Posterior cingulate gyrus (tissue), 11 donors: Measurements from ENCODE around the gene OR1I1.
"Not testable (repeated sequence)": the region's sequence is repeated elsewhere in the genome, so short reads cannot be mapped to it uniquely, and the experiment has no call there.

Experiments used
- DNase-seq, 10 donors: peaks; one replicate each; pipeline versions ENCODE4 v3.0.0 to v3.0.0-alpha.2; 2020 to 2021; ENCODE audit warnings: mixed read lengths in 3 of 10
- intact Hi-C: fragments of 100-400 bp; cut with DNase I; formaldehyde crosslinking; loops from one replicate; pipeline ENCODE4 v1.15.1; 2023

The OR1I1 gene, protein sequence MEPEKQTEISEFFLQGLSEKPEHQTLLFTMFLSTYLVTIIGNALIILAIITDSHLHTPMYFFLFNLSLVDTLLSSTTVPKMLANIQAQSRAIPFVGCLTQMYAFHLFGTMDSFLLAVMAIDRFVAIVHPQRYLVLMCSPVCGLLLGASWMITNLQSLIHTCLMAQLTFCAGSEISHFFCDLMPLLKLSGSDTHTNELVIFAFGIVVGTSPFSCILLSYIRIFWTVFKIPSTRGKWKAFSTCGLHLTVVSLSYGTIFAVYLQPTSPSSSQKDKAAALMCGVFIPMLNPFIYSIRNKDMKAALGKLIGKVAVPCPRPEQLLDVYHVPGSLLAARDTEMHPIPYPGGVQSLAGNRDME

DNA sequence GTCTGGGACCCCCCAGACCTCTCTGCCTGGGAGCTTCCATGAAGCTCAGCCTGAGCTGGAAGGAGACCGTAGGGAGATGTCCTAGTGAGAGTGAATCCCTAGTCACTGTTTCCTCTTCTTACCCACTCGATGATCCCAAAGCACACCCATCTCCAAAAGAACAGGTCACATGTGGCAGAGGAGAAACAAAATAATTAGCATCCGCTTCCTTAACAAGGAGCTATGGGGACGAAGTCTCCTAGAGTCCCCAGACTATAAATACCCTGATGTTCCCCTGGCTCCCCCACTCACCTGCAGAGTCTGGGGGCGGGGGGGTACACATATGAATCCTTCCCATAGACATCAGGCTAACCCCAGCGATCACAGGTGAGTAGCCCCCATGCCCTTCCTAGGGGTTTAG lies at the start of gene OR1I1:
Gene OR1I1, plus strand, starts transcription at position 301 of the 400 bp plus-strand sequence. CDS start 4,855 bp downstream, outside the sequence.
- intact Hi-C loops, result no loop called here
- peak in 1 of 10 donors; percentile 17 for DNase-seq

DNA sequence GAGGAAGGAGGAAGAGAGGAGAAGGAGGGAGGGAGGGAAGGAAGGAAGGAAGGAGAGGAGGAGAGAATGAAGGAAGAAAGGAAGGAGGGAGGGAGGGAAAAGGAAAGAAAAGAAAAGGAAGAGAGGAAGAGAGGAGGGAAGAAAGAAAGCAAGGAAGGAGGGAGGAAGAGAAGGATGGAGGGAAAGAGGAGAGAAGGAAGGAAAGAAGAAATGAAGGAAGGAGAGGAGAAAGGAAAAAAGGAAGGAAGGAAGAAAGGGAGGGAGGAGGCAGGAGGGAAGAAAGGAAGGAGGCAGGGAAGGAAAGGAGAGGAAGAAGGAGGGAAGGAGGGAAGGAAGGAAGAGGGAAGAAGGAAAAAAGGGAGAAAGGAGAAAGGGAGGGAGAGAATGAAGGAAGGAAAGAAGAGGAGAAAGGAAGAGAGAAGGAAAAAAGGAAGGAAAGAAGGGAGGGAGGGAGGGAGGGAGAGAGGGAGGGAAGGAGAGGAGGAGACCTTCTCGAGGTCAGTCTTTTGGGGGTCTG lies 46.2 kb upstream of the OR1I1 start:
- intact Hi-C loops, result no loop called here
- no peak for DNase-seq

DNA sequence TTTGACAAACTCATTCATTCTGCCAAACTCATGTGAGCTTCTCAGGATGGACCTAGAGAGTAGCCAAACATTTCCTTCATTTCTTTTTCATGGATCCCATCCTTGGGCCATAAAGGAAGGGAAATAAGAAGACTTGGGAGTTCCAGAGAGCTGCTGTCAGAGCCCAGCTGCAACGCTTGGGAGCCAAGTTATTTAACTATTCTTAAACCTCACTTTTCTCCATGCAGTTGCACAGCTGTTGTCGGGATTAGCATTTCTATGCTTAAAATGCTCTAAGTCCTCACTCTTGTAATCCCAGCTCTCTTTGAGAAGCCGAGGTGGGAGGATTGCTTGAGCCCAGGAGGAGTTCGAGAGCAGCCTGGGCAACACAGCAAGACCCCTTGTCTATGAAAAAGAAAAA lies 44.4 kb upstream of the OR1I1 start:
- DNase-seq, result no peak
- intact Hi-C loops, result no loop called here

DNA sequence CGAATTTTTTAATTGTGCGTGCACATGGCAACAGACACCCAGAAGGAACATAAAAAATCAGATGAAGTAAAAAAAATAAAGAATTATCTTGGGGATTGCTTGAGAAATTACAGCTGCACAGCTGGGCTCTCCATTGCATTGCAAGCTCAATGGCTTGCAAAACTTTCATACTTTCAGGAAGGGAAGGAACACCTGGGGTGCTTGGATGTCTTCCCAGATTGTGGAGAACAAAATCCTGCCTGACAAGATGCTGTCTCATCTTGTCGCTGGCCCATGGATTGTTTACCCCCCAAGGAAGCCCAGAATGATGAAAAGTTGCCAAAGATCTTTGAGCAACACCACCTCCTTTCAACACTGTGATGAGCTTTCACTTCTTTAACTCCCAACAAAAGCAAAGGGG lies 43.7 kb upstream of the OR1I1 start:
- intact Hi-C loops, result no loop called here
- no peak for DNase-seq

DNA sequence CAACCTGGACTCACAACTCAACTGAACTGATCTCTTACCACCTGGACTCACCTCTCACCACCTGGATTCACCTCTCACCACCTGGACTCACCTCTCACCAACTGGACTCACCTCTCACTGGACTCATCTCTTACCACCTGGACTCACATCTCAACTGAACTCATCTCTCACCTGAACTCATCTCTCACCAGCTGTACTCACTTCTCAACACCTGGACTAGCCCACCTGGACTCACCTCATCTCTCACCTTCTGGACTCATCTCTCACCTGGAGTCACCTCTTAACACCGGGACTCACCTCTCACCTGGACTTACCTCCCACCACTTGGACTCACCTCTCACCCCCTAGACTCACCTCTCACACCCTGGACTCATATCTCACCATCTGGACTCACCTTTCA lies 40.0 kb upstream of the OR1I1 start:
- intact Hi-C loops, result no loop called here
- DNase-seq, result no peak

DNA sequence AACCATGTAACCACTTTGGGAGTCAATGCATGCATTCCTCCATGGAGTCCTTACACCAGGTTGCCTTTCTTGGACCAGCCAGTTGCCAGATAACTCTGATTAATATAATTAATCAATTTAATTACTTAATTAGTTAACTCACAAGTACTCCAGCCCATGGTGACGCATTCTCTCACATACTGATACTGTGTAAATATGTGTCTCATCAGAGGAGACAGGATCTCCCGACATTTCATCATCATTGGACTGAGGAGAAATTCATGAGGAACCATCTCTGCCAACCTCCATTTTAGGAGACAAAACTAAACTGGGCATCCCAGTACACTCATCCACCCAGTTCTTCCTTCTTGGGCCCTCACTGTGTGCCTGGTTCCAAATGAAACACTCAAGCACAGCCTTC lies 39.2 kb upstream of the OR1I1 start:
- DNase-seq, result no peak
- intact Hi-C loops, result no loop called here

DNA sequence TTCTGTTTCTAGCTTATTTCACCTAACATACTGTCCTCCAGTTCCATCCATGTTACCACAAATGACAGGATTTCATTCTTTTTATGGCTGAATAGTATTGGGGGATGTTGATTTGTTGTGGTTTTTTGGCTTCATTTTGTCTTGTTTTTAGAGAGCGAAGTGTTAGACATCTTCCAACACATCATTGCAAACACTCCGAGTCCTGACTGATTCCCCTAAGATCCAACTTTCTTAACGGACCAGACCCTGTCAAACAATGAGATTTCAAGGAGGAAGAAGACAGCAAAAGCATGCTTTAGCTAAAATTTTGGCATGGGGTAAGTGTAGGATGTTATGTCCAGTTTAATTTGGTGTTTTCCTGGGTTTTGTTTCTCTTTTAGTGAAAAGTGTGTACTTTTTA lies 36.5 kb upstream of the OR1I1 start:
- DNase-seq, result no peak
- intact Hi-C loops, result no loop called here

DNA sequence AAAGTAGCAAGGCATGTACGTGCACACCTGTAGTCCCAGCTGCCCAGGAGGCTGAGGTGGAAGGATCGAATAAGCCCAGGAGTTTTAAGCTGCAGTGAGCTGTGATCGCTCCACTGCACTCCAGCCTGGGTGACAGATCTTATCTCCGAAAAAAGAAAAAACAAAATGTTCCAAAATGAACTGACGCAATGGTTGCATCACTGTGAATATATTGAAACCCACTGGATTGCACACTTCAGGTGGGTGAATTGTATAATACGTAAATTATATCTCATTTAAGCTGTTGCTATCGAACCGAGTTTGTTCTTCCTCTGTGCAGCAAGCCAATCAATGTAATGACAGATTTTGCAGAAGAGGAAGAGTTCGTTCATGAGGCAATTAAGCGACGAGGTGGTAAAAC lies 34.3 kb upstream of the OR1I1 start:
- intact Hi-C loops, result no loop called here
- no peak for DNase-seq

DNA sequence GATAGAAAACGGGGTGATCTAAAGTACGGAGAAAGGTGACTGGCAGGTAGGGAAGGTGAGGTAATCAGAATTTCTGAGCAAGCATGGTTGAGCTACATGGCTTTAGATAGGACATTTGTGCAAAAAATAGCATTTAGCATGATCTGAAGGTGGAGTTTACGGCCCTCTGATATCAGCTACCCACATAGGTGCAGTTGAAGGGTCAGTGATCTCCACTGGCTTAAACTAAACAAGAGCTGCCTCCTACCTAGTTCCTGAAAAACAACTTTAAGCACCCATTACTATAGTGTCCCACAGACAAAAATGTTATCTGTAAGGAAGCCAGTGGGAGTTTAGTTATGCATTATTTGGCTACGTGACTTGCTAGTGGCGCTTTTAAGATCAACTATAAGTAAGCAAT lies 33.9 kb upstream of the OR1I1 start:
- DNase-seq, result no peak
- intact Hi-C loops, result no loop called here

DNA sequence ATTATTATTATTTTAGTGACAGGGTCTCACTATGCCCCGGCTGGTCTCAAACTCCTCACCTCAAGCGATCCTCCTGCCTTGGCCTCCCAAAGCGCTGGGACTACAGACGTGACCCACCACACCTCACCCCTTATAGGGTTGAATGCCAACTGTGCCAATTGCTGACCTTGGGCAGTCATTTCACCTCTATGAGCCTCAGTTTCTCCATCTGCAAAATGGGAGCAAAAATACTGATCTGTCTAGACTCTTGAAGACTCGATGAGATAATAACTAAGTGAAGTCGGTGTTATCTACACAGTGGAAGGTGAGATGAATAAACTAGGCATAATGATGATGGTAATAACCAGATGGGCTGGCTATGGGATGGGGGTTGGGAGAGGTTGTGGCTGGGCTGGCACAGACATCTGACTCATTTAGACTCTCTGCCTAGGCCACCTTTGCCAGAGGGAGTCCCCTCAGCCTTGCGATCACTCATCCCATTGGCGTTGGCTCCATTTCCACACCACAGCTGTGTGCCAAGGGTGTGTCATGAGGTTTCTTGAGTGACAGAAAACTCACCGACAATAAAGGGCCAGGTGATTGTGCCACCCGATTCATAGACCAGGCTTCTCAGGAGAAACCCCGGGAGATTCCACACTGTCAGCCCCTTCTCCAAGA lies 33.0 kb upstream of the OR1I1 start, which contains the start of gene CASP14:
Gene CASP14, plus strand, starts transcription at position 596 of the 657 bp plus-strand sequence. CDS start 2,772 bp downstream, outside the sequence.
- intact Hi-C loops, result no loop called here
- DNase-seq, result no peak

DNA sequence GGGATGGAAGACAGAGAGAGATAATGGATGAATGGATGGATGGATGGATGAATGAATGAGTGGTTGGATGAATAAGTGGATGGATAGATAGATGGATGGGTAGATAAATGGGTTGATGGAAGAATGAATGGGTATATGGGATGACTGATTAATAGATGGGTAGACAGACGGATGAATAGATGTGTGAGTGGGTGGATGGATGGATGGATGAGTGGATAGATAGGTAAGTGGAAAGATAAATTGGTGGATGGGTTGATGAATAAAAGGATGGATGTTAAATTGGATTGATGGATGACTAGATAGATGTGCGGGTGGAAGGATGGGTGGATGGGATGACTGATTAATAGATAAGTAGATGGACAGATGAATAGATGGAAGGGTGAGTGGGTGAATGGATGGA lies 31.4 kb upstream of the OR1I1 start:
- intact Hi-C loops, result no loop called here
- no peak for DNase-seq

DNA sequence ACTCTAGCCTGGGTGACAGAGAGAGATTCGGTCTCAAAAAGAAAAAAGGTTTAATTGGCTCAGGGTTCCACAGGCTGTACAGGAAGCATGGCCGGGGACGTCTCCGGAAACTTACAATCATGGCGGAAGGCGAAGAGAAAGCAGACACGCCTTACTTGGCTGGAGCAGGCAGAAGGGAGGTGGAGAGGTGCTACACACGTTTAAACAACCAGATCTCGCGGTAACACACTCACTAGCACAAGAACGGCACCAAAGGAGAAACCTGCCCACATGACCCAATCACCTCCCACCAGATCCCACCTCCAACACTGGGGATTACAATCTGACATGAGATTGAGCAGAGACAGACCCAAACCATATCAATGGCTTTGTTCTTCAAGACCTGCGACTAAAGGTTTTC lies 20.0 kb upstream of the OR1I1 start:
- DNase-seq, result no peak
- intact Hi-C loops, result no loop called here

DNA sequence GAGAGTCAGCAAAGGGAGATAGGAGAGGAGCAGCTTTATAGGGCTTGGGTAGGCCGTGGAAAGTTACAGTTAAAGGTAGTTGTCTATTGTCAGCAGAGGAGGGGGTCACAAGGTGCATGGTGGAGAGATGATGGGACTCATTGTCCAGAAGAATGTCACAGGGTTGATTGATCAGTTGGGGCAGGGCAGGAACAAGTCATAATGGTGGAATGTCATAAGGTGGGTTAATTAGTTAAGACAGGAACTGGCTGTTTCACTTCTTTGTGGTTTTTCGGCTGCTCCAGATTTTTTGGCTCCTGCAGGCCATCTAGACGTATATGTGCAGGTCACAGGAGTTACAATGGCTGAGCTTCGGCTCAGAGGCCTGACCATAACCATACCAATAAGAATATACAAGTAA lies 11.6 kb upstream of the OR1I1 start:
- intact Hi-C loops, DNase-seq: not testable (repeated sequence)

DNA sequence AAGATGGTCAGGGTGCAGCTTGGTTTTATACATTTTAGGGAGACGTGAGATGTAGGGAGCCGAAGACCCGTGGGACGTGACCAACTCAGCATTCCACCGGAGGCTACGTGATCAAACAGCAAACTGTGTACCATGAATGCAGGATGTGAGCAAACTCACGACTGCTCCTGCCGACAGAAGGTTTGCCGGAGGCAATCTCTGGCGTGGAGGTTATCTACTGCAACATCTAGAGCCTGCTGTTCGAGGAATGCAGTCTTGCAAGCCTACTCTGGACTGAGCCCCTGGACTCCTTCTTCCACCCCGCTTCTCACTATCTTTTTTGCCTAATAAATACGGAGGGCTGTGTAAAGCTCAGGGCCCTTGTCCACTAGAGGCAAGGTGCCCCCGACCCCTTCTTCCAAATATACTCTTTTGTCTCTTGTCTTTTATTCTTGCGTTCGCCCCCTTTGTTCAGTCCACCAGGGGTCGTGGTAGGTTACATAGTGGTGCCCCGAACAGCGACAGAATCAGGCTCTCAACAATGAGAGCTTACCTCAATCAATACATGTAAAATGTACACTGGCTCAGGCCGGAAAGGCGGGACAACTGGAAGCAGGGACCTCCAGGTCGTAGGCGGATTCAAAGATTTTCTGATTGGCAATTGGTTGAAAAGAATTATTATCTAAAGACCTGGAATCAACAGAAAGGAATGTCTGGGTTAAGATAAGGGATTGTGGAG lies 8.9 kb upstream of the OR1I1 start:
- intact Hi-C loops, result no loop called here
- peak in 1 of 10 donors; percentile 20 for DNase-seq

DNA sequence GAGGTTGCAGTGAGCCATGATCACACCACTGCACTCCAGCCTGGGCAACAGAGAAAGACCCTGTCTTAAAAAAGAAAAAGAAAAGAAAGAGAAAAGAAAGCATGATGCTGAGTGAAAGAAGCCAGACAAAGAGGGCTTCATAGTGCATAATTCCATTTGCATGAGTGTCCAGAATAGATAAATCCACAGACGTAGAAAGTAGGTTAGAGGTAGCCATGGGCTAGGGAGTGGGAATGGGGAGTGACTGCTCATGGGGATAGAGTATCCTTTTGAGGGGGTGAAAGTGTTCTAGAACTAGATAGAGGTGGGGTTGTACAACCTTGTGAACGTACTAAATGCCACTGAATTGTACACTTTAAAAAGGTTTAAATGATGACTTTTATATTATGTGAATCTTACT lies 7.6 kb upstream of the OR1I1 start:
- no peak for DNase-seq
- intact Hi-C loops, result no loop called here

DNA sequence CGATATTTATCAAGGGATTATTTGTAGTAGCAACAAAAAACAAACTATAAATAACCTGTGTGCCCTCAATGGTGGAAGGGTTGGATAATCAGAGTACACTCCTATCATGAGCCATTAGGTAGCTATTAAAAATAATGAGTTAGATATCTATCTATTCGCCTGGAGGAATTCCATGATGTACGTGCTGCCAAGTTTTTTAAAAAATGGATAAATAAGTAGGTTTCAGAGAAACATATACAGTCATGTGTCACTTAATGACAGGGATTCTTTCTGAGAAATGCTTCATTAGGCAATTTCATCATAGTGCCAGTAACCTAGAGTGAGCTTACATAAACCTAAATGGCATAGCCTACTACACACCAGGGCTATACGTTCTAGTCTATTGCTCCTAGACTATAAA lies 6.2 kb upstream of the OR1I1 start:
- intact Hi-C loops, result no loop called here
- no peak for DNase-seq

DNA sequence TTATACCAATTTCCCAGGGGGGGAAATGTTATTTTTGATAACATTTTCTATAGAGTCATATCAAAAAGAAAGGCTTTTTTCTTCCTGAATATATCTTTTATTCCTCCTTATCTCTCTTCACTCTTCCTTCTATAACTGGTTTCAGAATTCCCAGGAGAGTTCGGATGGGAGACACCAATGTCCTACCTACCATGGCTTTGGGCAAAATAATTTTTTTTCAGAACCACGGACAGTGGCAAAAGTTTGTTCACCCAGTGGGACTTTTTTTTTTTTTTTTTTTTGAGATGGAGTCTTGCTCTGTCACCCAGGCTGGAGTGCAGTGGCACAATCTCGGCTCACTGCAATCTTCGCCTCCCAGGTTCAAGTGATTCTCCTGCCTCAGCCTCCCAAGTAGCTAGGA lies 2.0 kb upstream of the OR1I1 start:
- peak in 1 of 10 donors; percentile 11 for DNase-seq
- intact Hi-C loops, result not testable (repeated sequence)

DNA sequence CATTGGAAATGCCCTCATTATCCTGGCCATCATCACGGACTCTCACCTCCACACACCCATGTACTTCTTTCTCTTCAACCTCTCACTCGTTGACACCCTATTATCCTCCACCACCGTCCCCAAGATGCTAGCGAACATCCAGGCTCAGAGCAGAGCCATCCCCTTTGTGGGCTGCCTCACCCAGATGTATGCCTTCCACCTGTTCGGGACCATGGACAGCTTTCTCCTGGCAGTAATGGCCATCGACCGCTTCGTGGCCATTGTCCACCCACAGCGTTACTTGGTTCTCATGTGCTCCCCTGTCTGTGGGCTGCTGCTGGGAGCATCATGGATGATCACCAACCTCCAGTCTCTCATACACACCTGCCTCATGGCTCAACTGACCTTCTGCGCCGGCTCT lies 5.2 kb downstream of the OR1I1 start:
- intact Hi-C loops, result no loop called here
- DNase-seq, result peak in 2 of 10 donors; percentile 21 to 30

DNA sequence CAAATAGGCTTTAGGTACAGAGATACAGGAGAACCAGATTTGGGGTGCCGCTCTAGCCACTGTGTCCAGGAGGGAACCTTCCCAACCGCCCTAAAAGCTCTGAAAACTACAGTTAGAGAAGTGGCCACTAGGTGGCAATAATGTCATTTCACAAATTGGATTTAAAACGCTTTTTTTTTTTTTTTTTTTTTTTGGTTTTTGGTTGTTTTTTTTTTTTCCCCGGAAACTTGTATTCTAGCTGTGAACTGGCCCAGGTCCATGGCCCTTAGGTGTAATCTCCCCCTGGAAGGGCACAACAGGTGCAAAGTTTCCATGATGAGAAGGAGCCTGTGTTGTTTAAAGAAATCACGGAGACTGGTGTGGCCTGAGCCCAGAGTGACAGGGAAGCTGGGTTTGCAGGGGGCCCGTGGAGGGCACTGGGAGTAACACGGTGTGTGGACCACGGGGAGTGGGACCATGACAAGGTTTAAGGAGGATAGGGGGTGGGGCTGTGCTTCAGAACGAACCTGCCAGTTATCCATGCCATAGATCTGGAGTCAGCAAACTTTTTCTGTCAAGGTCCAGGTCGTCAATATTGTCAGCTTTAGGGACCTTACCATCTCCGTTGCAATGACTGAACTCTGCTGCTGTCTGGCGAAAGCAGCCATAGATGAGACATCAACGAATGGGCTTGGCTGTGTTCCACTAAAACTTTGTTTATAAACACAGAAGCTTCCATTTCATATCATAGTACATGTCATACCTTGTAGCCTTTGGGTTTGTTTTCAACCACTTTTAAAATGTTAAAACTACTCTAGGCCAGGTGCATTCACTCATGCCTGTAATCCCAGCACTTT lies 10.1 kb downstream of the OR1I1 start:
- peak in 1 of 10 donors; percentile 52 for DNase-seq
- intact Hi-C loops, result loop anchor here (1.0 to 10.0 kb wide), 3 partner anchors 58 to 467 kb away; no protein-coding TSS in a partner anchor

DNA sequence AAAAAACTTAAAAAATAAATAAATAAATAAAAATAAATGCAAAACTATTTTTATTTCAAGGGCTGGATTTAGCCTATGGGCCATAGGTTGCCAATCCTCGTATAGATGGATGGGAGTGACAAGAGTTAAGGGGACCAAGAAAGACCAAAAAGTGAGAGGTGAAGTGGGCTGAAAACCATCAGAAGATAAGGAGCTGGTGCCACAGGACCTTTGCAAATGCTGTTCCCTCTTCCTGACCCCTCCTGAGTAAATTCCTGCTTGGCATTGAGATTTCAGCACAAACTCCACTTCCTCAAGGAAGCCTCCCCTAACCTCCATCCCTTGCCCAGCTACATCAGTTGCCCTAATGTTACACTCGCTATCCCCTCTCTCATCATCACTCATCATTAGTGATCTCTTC lies 11.0 kb downstream of the OR1I1 start:
- no peak for DNase-seq

More for the DNA sequence above, 11.0 kb downstream of the OR1I1 start:
- intact Hi-C loops, result loop anchor here (10.0 kb wide), 1 partner anchor 162 kb away; no protein-coding TSS in a partner anchor
